Hepatocyte (in vitro differentiated cells): ENCODE measurements around the gene TSPEAR. TPM values are rescaled to one million over a fixed set of nuclear protein-coding genes. Genes with fewer than 3 reads are reported as not detected.
"Not testable (repeated sequence)": the region's sequence is repeated elsewhere in the genome, so short reads cannot be mapped to it uniquely, and the experiment has no call there.

Experiments
- DNase-seq: peaks from one replicate; pipeline ENCODE4 v3.0.0-alpha.2; 2016; ENCODE audit warnings: low spot score
- H2AFZ ChIP-seq: fragments of 200-600 bp; sonication (generic); 2 replicates; pipeline ENCODE4 v1.6.0; 2016; ENCODE audit warnings: antibody characterized with exemption, mild to moderate bottlenecking
- H3K27ac ChIP-seq: fragments of 200-600 bp; sonication (generic); 2 replicates; pipeline ENCODE4 v1.5.1; 2016; ENCODE audit warnings: mild to moderate bottlenecking
- H3K27me3 ChIP-seq: fragments of 200-600 bp; sonication (generic); 2 replicates; pipeline ENCODE4 v1.6.1; 2016
- H3K36me3 ChIP-seq: fragments of 200-600 bp; sonication (generic); replicated peaks from 2 replicates; pipeline ENCODE4 v1.5.1; 2016; ENCODE audit warnings: low read depth; ENCODE audit not compliant: insufficient read depth
- H3K4me1 ChIP-seq: fragments of 200-600 bp; sonication (generic); 2 replicates; pipeline ENCODE4 v1.5.1; 2016; ENCODE audit warnings: mild to moderate bottlenecking, moderate library complexity; ENCODE audit not compliant: insufficient read depth
- H3K4me2 ChIP-seq: fragments of 200-600 bp; sonication (generic); 2 replicates; pipeline ENCODE4 v1.6.0; 2016
- H3K4me3 ChIP-seq: fragments of 200-600 bp; sonication (generic); 2 replicates; pipeline ENCODE4 v1.5.1; 2016; ENCODE audit warnings: mild to moderate bottlenecking
- H3K79me2 ChIP-seq: fragments of 200-600 bp; sonication (generic); 2 replicates; pipeline ENCODE4 v1.6.0; 2017; ENCODE audit warnings: mild to moderate bottlenecking
- H3K9me2 ChIP-seq: fragments of 200-600 bp; sonication (generic); replicated peaks from 2 replicates; pipeline ENCODE4 v1.6.0; 2017; ENCODE audit warnings: mild to moderate bottlenecking; ENCODE audit not compliant: insufficient read depth
- H3K9me3 ChIP-seq: fragments of 200-600 bp; sonication (generic); 2 replicates; pipeline ENCODE4 v1.5.1; 2016; ENCODE audit warnings: low read depth, mild to moderate bottlenecking
- H4K20me1 ChIP-seq: fragments of 200-600 bp; sonication (generic); 2 replicates; pipeline ENCODE4 v1.6.0; 2016; ENCODE audit warnings: mild to moderate bottlenecking; ENCODE audit not compliant: insufficient read depth, poor library complexity, severe bottlenecking
- CTCF ChIP-seq: fragments of 200-600 bp; sonication (generic); IDR thresholded peaks from 2 replicates; pipeline ENCODE4 v1.5.1; 2016; ENCODE audit warnings: antibody characterized with exemption, mild to moderate bottlenecking; ENCODE audit not compliant: poor library complexity
- EZH2 ChIP-seq: fragments of 200-600 bp; sonication (generic); IDR thresholded peaks from 2 replicates; pipeline ENCODE4 v1.6.1; 2016; ENCODE audit warnings: antibody characterized with exemption, mild to moderate bottlenecking, borderline replicate concordance
- EZH2phosphoT487 ChIP-seq: fragments of 200-600 bp; sonication (generic); IDR thresholded peaks from one replicate; pipeline ENCODE4 v1.6.1; 2018; ENCODE audit warnings: antibody characterized with exemption, mild to moderate bottlenecking, low read depth, moderate library complexity; ENCODE audit not compliant: unreplicated experiment, severe bottlenecking
- WGBS: methylation state at CpG from one replicate; pipeline ENCODE4 v1.1.6; 2016; ENCODE audit warnings: low lambda C conversion rate; ENCODE audit errors: missing lambda C conversion rate; 5-methylcytosine and 5-hydroxymethylcytosine counted together
- polyA plus RNA-seq: library from polyadenylated mRNA; unstranded; fragments of >200 nt; fragmentation: Nextera tagmentation; extraction: Ambion mirVana; gene quantifications from 2 replicates; pipeline ENCODE4 v1.2.1, GENCODE V29; 2016
- total RNA-seq: library from RNA; depleted of rRNA; stranded (reverse); fragments of >200 nt; gene quantifications from 2 replicates; pipeline ENCODE4 v1.2.3, GENCODE V29; 2014

Gene TSPEAR
- total and polyA plus RNA-seq, 2 experiments from 2014 or later = 0.35 TPM; not detected in 1

GRCh38 chr21:44566403-44566802 lies 145.0 kb downstream of the TSPEAR start:
- WGBS = 82% methylated on average over 1 of the region's 1 CpG
- Histone ChIP-seq H3K27ac (no peak overlapping the region), H3K4me1 (no peaks in the 10 kb centered on the region), H3K4me2 (no peak overlapping the region), H2AFZ (no peak overlapping the region), H3K4me3 (no peak overlapping the region), H3K36me3 (no peaks in the 10 kb centered on the region), H3K9me2 (no peaks in the 10 kb centered on the region), H3K9me3 (no peaks in the 10 kb centered on the region), H3K79me2 (no peaks in the 10 kb centered on the region), H3K27me3 (no peaks in the 10 kb centered on the region), H4K20me1 (no peaks in the 10 kb centered on the region)
- no peak for DNase-seq
- TF ChIP-seq CTCF = no peak
- no peak for TF ChIP-seq EZH2
- no peak for TF ChIP-seq EZH2phosphoT487

DNA sequence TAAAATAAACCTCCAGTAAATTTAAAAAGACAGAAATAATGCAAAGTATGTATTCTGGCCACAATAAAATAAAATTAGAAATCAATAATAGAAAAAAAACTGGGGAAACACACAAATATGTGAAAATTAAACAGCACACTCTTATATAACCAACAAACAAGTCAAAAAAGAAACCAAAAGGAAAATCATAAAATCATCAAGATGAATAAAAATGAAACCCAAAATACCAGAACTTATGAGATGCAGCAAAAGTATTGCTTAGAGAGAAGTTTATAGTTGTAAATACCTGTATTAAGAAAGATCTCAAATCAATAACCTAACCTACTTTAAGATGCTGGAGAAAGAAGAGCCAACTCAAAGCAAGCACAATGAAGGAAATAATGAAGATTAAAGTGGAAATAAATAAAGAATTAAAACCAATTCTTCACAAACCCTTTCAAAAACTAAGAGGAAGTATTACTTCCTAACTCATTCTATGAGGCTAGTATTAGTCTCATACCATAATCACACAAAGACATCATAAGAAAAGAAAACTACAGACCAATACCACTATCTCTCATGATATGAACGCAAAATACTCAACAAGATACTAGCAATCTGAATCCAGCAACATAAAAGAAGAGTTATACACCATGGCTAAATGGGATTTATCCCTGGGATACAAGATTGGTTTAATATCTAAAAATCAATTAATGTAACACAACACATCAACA lies 146.3 kb downstream of the TSPEAR start:
- TF ChIP-seq EZH2phosphoT487 (no peak), CTCF (no peak), EZH2 (no peak)
- H3K4me3 ChIP-seq = no peak overlapping the region
- DNase-seq = no peak
- no peak overlapping the region for H2AFZ ChIP-seq
- 8% methylated on average over 1 of the region's 1 CpG for WGBS
- H3K9me3 ChIP-seq = no peaks in the 10 kb centered on the region
- no peak overlapping the region for H3K4me2 ChIP-seq
- no peak overlapping the region for H3K27ac ChIP-seq
- no peaks in the 10 kb centered on the region for H3K36me3 ChIP-seq
- H3K4me1 ChIP-seq = no peaks in the 10 kb centered on the region
- H4K20me1 ChIP-seq = no peaks in the 10 kb centered on the region
- no peaks in the 10 kb centered on the region for H3K27me3 ChIP-seq
- H3K9me2 ChIP-seq = no peaks in the 10 kb centered on the region
- H3K79me2 ChIP-seq = no peaks in the 10 kb centered on the region

- H3K9me2 ChIP-seq = no peaks in the 10 kb centered on the region
- no peaks in the 10 kb centered on the region for H3K27me3 ChIP-seq
- WGBS = 94% methylated on average over 1 of the region's 1 CpG
- no peaks in the 10 kb centered on the region for H3K79me2 ChIP-seq
- H4K20me1 ChIP-seq = no peaks in the 10 kb centered on the region
- H3K9me3 ChIP-seq = no peaks in the 10 kb centered on the region
- DNase-seq = no peak
- TF ChIP-seq CTCF (no peak), EZH2phosphoT487 (no peak)
- no peaks in the 10 kb centered on the region for H3K36me3 ChIP-seq
- H3K4me2 ChIP-seq = no peak overlapping the region
- no peak overlapping the region for H3K27ac ChIP-seq
- H3K4me3 ChIP-seq = no peak overlapping the region
- H3K4me1 ChIP-seq = no peaks in the 10 kb centered on the region
- H2AFZ ChIP-seq = no peak overlapping the region
Observed at GRCh38 chr21:44564099-44564498, 147.3 kb downstream of the TSPEAR start.

GRCh38 chr21:44558695-44559094 lies 152.7 kb downstream of the TSPEAR start, which contains the start of gene KRTAP10-3:
TSS of gene KRTAP10-3 (minus strand) at chr21:44558795. CDS start at chr21:44558715, 80 bp downstream.
- H3K4me3 ChIP-seq = no peak within 1 kb of the TSS
- H3K27ac ChIP-seq = no peak within 1 kb of the TSS
- 77% methylated on average over 5 of the region's 5 CpGs for WGBS
- H3K79me2 ChIP-seq = no peaks in the 10 kb centered on the region
- H4K20me1 ChIP-seq = no peaks in the 10 kb centered on the region
- no peaks in the 10 kb centered on the region for H3K4me1 ChIP-seq
- TF ChIP-seq EZH2phosphoT487 (no peak), EZH2 (no peak)
- DNase-seq = no peak
- H3K9me3 ChIP-seq = no peaks in the 10 kb centered on the region
- H3K4me2 ChIP-seq = no peak within 1 kb of the TSS
- H3K27me3 ChIP-seq = no peaks in the 10 kb centered on the region
- H3K9me2 ChIP-seq = no peaks in the 10 kb centered on the region
- H2AFZ ChIP-seq = no peak within 1 kb of the TSS
- H3K36me3 ChIP-seq = no peaks in the 10 kb centered on the region

DNA sequence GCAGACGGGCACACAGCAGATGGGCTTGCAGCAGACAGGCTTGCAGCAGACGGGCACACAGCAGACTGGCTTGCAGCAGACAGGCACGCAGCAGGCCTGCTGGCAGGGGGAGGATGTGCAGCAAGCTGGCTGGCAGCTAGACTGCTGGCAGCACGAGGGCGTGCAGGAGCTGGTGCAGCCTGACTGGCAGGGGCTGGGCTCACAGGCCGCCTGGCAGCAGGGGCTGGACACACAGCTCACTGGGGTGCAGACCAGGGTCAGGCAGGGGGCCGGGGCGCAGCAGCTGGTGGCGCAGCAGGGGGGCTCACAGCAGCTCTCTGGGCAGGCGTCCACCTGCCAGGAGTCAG lies 153.1 kb downstream of the TSPEAR start:
- H3K9me3 ChIP-seq, H2AFZ ChIP-seq, DNase-seq, H3K27me3 ChIP-seq, H3K27ac ChIP-seq, H4K20me1 ChIP-seq, H3K4me1 ChIP-seq, H3K79me2 ChIP-seq, H3K4me3 ChIP-seq, H3K4me2 ChIP-seq, H3K9me2 ChIP-seq, H3K36me3 ChIP-seq: not testable (repeated sequence)
- WGBS = 80% methylated on average over 9 of the region's 10 CpGs
